ENCODE results near the gene SLC12A6. TPM values are rescaled to one million over a fixed set of nuclear protein-coding genes. Genes with fewer than 3 reads are reported as not detected.
A peak's percentile ranks its signal among the peaks of the same experiment; 100 is the strongest.

The SLC12A6 gene
- total and polyA plus RNA-seq, 5 donors: 8.1 to 21.2 (median 15.7) TPM

- Histone ChIP-seq H3K27me3 (ENCODE audit: control insufficient read depth, insufficient read depth) (no peaks in the 10 kb centered on the region), H3K27ac (ENCODE audit: low read length) (no peak overlapping the region), H3K4me1 (ENCODE audit: control insufficient read depth, insufficient read depth, low read length) (peaks cover 3% of the 10 kb centered on the region), H3K9me3 (ENCODE audit: control insufficient read depth, low read length) (no peaks in the 10 kb centered on the region), H3K4me3 (ENCODE audit: low read length) (peak overlapping the region; percentile 85)
- WGBS: 94% methylated on average over 15 of the region's 15 CpGs
- intact Hi-C loops (cut with DNase I): no loop called here
- DNase-seq: no peak
- ATAC-seq: no peak
Measured at GRCh38 chr15:34341381-34342212, 4.0 kb upstream of the SLC12A6 start.

- H3K27ac ChIP-seq (ENCODE audit: low read length): no peak overlapping the region
- 89% methylated on average over 3 of the region's 3 CpGs for WGBS
- H3K4me3 ChIP-seq (ENCODE audit: low read length): no peak overlapping the region
- DNase-seq (no peak), ATAC-seq (no peak)
- no peaks in the 10 kb centered on the region for H3K27me3 ChIP-seq (ENCODE audit: control insufficient read depth, insufficient read depth)
- intact Hi-C loops (cut with DNase I): no loop called here
- H3K9me3 ChIP-seq (ENCODE audit: control insufficient read depth, low read length): no peaks in the 10 kb centered on the region
- H3K4me1 ChIP-seq (ENCODE audit: control insufficient read depth, insufficient read depth, low read length): peaks cover 6% of the 10 kb centered on the region
Measured at GRCh38 chr15:34339946-34340345, 2.4 kb upstream of the SLC12A6 start.

GRCh38 chr15:34338347-34338746, 766 bp upstream of the SLC12A6 start:
- 77% methylated on average over 16 of the region's 16 CpGs for WGBS
- Histone ChIP-seq H3K9me3 (ENCODE audit: control insufficient read depth, low read length) (no peaks in the 10 kb centered on the region), H3K4me3 (ENCODE audit: low read length) (peak overlapping the region; percentile 79), H3K27me3 (ENCODE audit: control insufficient read depth, insufficient read depth) (no peaks in the 10 kb centered on the region), H3K27ac (ENCODE audit: low read length) (no peak overlapping the region), H3K4me1 (ENCODE audit: control insufficient read depth, insufficient read depth, low read length) (peaks cover 6% of the 10 kb centered on the region)
- ATAC-seq (no peak), DNase-seq (peak in 1 of 3 donors; percentile 42)
- intact Hi-C loops (cut with DNase I): no loop called here

GRCh38 chr15:34336991-34337556, 507 bp downstream of the SLC12A6 start:
- ATAC-seq (no peak), DNase-seq (peak in 2 of 3 donors; percentile 40 to 52)
- Histone ChIP-seq H3K9me3 (ENCODE audit: control insufficient read depth, low read length) (no peaks in the 10 kb centered on the region), H3K27ac (ENCODE audit: low read length) (peak overlapping the region; percentile 87), H3K27me3 (ENCODE audit: control insufficient read depth, insufficient read depth) (no peaks in the 10 kb centered on the region), H3K4me1 (ENCODE audit: control insufficient read depth, insufficient read depth, low read length) (peaks cover 6% of the 10 kb centered on the region), H3K4me3 (ENCODE audit: low read length) (peak overlapping the region; percentile 79)
- WGBS: 2% methylated on average over 26 of the region's 26 CpGs
- intact Hi-C loops (cut with DNase I): no loop called here

GRCh38 chr15:34336231-34336990, 1.2 kb downstream of the SLC12A6 start:
- no peak overlapping the region for H3K27ac ChIP-seq (ENCODE audit: low read length)
- no peak for ATAC-seq
- intact Hi-C loops (cut with DNase I): no loop called here

GRCh38 chr15:34335176-34336032, 2.2 kb downstream of the SLC12A6 start:
- Histone ChIP-seq H3K9me3 (ENCODE audit: control insufficient read depth, low read length) (no peaks in the 10 kb centered on the region), H3K4me3 (ENCODE audit: low read length) (no peak overlapping the region), H3K4me1 (ENCODE audit: control insufficient read depth, insufficient read depth, low read length) (peaks cover 6% of the 10 kb centered on the region), H3K27ac (ENCODE audit: low read length) (peak overlapping the region; percentile 48), H3K27me3 (ENCODE audit: control insufficient read depth, insufficient read depth) (no peaks in the 10 kb centered on the region)
- intact Hi-C loops (cut with DNase I): no loop called here
- ATAC-seq: peak in 1 of 2 donors; percentile 33
- no peak for DNase-seq
- 77% methylated on average over 3 of the region's 3 CpGs for WGBS

More at GRCh38 chr15:34336231-34336990, 1.2 kb downstream of the SLC12A6 start:
- peaks cover 6% of the 10 kb centered on the region for H3K4me1 ChIP-seq (ENCODE audit: control insufficient read depth, insufficient read depth, low read length)
- WGBS: 83% methylated on average over 16 of the region's 16 CpGs
- H3K4me3 ChIP-seq (ENCODE audit: low read length): peak overlapping the region; percentile 79
- no peak for DNase-seq
- H3K27me3 ChIP-seq (ENCODE audit: control insufficient read depth, insufficient read depth): no peaks in the 10 kb centered on the region
- H3K9me3 ChIP-seq (ENCODE audit: control insufficient read depth, low read length): no peaks in the 10 kb centered on the region

GRCh38 chr15:34334672-34335071, 2.9 kb downstream of the SLC12A6 start:
- 77% methylated on average over 4 of the region's 4 CpGs for WGBS
- Histone ChIP-seq H3K27ac (ENCODE audit: low read length) (no peak overlapping the region), H3K4me1 (ENCODE audit: control insufficient read depth, insufficient read depth, low read length) (peaks cover 6% of the 10 kb centered on the region), H3K9me3 (ENCODE audit: control insufficient read depth, low read length) (no peaks in the 10 kb centered on the region), H3K27me3 (ENCODE audit: control insufficient read depth, insufficient read depth) (no peaks in the 10 kb centered on the region), H3K4me3 (ENCODE audit: low read length) (no peak overlapping the region)
- DNase-seq (no peak), ATAC-seq (no peak)
- intact Hi-C loops (cut with DNase I): no loop called here

- Histone ChIP-seq H3K9me3 (ENCODE audit: control insufficient read depth, low read length) (no peaks in the 10 kb centered on the region), H3K4me3 (ENCODE audit: low read length) (no peak overlapping the region), H3K27ac (ENCODE audit: low read length) (no peak overlapping the region), H3K4me1 (ENCODE audit: control insufficient read depth, insufficient read depth, low read length) (peaks cover 6% of the 10 kb centered on the region), H3K27me3 (ENCODE audit: control insufficient read depth, insufficient read depth) (no peaks in the 10 kb centered on the region)
- WGBS: 97% methylated on average over 6 of the region's 6 CpGs
- ATAC-seq (no peak), DNase-seq (no peak)
- intact Hi-C loops (cut with DNase I): no loop called here
Measured at GRCh38 chr15:34332553-34333120, 4.9 kb downstream of the SLC12A6 start.

DNA sequence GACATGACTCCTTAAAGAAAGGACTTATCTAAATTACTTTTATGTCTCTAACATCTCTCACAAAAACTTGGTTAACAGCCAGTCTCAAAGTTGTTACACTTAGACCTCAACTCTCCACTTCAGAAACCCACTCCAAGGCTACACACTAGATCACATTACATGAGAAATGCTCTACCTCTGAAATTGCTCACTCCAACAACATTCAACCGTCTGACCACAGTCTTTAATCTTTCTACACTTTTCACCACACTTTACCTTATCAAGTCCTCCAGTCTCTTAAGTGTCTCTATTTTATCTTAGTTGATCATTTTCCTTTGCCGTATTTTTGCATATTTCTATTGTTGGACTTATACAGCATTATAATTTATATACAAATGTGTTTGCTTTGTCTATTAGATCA, 5.8 kb downstream of the SLC12A6 start:
- ATAC-seq: no peak
- no peak for DNase-seq
- H3K27me3 ChIP-seq (ENCODE audit: control insufficient read depth, insufficient read depth): no peaks in the 10 kb centered on the region
- intact Hi-C loops (cut with DNase I): no loop called here
- H3K9me3 ChIP-seq (ENCODE audit: control insufficient read depth, low read length): no peaks in the 10 kb centered on the region
- no peak overlapping the region for H3K4me3 ChIP-seq (ENCODE audit: low read length)
- H3K27ac ChIP-seq (ENCODE audit: low read length): no peak overlapping the region
- peaks cover 4% of the 10 kb centered on the region for H3K4me1 ChIP-seq (ENCODE audit: control insufficient read depth, insufficient read depth, low read length)
- WGBS: 60% methylated on average over 2 of the region's 2 CpGs

DNA sequence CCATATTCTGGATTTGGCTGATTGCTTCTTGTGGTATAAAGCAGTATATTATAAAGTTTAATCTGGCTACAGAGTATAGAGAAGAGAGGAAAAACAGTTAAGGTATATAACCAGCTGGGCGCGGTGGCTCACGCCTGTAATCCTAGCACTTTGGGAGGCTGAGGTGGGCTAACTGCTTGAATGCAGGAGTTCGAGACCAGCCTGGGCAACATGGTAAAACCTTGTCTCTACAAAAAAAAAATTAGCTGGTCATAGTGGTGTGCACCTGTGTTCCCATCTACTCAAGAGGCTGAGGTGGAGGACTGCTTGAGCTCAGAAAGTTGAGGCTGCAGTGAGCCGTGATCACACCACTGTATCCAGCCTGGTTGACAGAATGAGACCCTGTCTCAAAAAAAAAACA, 7.3 kb downstream of the SLC12A6 start:
- Histone ChIP-seq H3K27ac (ENCODE audit: low read length) (no peak overlapping the region), H3K4me3 (ENCODE audit: low read length) (no peak overlapping the region), H3K27me3 (ENCODE audit: control insufficient read depth, insufficient read depth) (no peaks in the 10 kb centered on the region), H3K9me3 (ENCODE audit: control insufficient read depth, low read length) (no peaks in the 10 kb centered on the region), H3K4me1 (ENCODE audit: control insufficient read depth, insufficient read depth, low read length) (no peaks in the 10 kb centered on the region)
- intact Hi-C loops (cut with DNase I): no loop called here
- ATAC-seq (no peak), DNase-seq (no peak)
- WGBS: 95% methylated on average over 5 of the region's 5 CpGs

All from right cardiac atrium (tissue), 5 donors.